Body of pancreas (tissue), 4 donors: Measurements from ENCODE around the gene PPIB.

Experiments
- CTCF ChIP-seq, 7 experiments: fragments of 450-650 bp in 4 of 7; fragments of 200-600 bp in 3 of 7; sonication (generic) in 3 of 7; IDR thresholded peaks; one replicate each; pipeline ENCODE4 v1.5.1; 2016 to 2019; ENCODE audit warnings: antibody characterized with exemption in 7 of 7
- POLR2A ChIP-seq, 3 donors: fragments of 450-650 bp; IDR thresholded peaks; one replicate each; pipeline ENCODE4 v1.6.1; 2016; ENCODE audit warnings: antibody characterized with exemption in 3 of 3, mild to moderate bottlenecking in 2 of 3

DNA sequence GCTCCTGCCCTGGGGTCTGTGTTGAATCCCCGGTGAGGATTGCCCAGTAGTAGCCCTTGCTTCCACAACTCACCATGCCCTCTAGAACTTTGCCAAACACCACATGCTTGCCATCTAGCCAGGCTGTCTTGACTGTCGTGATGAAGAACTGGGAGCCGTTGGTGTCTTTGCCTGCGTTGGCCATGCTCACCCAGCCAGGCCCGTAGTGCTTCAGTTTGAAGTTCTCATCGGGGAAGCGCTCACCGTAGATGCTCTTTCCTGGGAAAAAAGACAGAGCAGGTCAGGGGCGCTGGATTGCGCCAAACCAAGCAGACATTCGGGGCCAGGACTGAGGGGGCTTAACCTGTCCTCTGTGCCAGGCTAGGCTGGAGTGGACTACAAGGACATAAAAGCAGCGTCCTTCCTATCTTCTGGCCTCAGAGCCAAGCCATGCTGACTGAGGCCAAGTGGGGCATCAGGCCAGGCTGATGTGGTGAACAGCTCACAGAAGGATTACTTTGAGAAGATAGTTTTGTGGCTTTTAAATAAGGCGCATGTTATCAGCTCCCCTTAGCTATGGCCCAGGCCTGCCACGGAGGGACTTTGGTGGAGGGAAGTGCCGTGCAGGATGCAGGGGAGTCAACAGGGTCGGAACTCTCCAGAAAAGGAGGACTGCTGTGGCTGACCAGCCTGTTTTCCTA, 6.0 kb downstream of the PPIB start:
- no peak for TF ChIP-seq CTCF (IDR thresholded peaks at IDR 0.05)
- TF ChIP-seq POLR2A (IDR thresholded peaks at IDR 0.05): no peak
